D721Med (cell line): ENCODE data around the gene RNF186.

Source experiments
- DNase-seq: peaks from one replicate; pipeline ENCODE4 v3.0.0; 2011; ENCODE audit warnings: low spot score; ENCODE audit not compliant: insufficient read length
- FAIRE-seq: peaks from 2 replicates; lab custom pipeline; 2011; peaks lifted over from hg19 to GRCh38; lab: Jason Lieb, UNC
- CTCF ChIP-seq: IDR thresholded peaks from 2 replicates; pipeline ENCODE4 v1.5.1; 2012; ENCODE audit warnings: mild to moderate bottlenecking, control low read depth; ENCODE audit not compliant: insufficient read depth; ENCODE audit errors: missing control alignments

Gene RNF186

GRCh38 chr1:19844731-19845495 lies 29.8 kb upstream of the RNF186 start:
- TF ChIP-seq CTCF = no peak
- DNase-seq = no peak
- no peak for FAIRE-seq

DNA sequence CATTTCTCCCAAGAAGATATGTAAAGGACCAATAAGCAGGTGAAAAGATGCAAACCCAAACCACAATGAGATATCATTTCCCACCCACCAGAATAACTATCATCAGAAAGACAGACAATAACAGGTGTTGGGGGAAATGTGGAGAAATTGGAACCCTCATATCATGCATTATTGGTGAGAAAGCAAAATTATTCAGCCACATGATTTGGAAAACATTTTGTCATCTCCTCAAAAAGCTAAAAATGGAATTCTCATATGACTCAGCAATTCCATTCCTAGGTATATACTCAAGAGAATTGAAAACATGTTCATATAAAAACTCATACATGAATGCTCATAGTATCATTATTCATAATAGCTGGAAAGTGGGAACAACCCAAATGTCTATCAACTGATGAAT lies 25.1 kb upstream of the RNF186 start:
- FAIRE-seq (no peak), DNase-seq (no peak)
- no peak for TF ChIP-seq CTCF

GRCh38 chr1:19837866-19838265 lies 22.8 kb upstream of the RNF186 start:
- FAIRE-seq (no peak), DNase-seq (no peak)
- TF ChIP-seq CTCF = no peak

DNA sequence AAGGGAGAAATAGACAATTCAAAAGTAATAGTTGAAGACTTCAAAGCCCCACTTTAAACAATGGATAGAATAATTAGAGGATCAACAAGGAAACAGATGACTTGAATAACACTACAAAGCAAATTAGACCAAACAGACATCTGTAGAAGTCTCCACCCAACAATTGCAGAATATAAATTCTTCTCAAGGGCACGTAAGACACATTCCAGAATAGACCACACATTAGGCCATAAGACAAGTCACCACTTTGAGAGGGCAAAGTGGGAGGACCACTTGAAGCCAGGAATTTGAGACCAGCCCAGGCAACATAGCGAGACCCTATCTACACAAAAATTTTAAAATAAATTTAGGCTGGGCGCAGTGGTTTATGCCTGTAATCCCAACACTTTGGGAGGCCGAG lies 20.5 kb upstream of the RNF186 start:
- no peak for TF ChIP-seq CTCF
- DNase-seq (no peak), FAIRE-seq (no peak)

- no peak for TF ChIP-seq CTCF
- DNase-seq = no peak
- FAIRE-seq = no peak
These were observed 16.4 kb upstream of the RNF186 start for GRCh38 chr1:19831441-19831840.

- no peak for TF ChIP-seq CTCF
- DNase-seq (no peak), FAIRE-seq (no peak)
These were observed 13.5 kb upstream of the RNF186 start for GRCh38 chr1:19828546-19828945.

DNA sequence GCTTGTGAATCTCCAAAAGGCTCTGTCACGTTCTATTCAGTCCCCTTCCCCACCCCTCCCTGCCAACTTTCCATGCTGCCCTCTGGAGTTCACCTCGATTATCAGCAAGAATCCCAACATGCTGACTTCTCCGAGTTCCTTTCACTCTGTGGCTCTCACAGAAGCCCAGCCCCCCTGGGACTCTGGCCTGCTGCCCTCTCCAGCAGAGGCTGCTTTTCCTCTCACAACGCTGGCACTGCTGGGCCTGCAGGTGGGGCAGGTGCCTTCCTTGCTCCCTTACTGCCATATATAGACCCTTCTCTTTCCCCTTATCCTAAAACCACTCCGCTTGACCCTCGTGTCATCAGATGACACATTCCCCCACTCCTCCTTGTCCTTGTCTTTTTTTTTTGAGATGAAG lies 10.2 kb upstream of the RNF186 start:
- TF ChIP-seq CTCF = no peak
- no peak for DNase-seq
- no peak for FAIRE-seq
